ENCODE data around the gene SGIP1.
A peak's percentile ranks its signal among the peaks of the same experiment; 100 is the strongest.

GRCh38 chr1:66764994-66765578, 231.1 kb downstream of the SGIP1 start:
- TF ChIP-seq, protein P1, sequence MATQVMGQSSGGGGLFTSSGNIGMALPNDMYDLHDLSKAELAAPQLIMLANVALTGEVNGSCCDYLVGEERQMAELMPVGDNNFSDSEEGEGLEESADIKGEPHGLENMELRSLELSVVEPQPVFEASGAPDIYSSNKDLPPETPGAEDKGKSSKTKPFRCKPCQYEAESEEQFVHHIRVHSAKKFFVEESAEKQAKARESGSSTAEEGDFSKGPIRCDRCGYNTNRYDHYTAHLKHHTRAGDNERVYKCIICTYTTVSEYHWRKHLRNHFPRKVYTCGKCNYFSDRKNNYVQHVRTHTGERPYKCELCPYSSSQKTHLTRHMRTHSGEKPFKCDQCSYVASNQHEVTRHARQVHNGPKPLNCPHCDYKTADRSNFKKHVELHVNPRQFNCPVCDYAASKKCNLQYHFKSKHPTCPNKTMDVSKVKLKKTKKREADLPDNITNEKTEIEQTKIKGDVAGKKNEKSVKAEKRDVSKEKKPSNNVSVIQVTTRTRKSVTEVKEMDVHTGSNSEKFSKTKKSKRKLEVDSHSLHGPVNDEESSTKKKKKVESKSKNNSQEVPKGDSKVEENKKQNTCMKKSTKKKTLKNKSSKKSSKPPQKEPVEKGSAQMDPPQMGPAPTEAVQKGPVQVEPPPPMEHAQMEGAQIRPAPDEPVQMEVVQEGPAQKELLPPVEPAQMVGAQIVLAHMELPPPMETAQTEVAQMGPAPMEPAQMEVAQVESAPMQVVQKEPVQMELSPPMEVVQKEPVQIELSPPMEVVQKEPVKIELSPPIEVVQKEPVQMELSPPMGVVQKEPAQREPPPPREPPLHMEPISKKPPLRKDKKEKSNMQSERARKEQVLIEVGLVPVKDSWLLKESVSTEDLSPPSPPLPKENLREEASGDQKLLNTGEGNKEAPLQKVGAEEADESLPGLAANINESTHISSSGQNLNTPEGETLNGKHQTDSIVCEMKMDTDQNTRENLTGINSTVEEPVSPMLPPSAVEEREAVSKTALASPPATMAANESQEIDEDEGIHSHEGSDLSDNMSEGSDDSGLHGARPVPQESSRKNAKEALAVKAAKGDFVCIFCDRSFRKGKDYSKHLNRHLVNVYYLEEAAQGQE (IDR thresholded peaks at IDR 0.05; ENCODE audit: unreplicated experiment): no peak
- no peak for TF ChIP-seq EZH2 (IDR thresholded peaks at IDR 0.05; ENCODE audit: low read depth, unreplicated experiment)
- TF ChIP-seq, protein P2, sequence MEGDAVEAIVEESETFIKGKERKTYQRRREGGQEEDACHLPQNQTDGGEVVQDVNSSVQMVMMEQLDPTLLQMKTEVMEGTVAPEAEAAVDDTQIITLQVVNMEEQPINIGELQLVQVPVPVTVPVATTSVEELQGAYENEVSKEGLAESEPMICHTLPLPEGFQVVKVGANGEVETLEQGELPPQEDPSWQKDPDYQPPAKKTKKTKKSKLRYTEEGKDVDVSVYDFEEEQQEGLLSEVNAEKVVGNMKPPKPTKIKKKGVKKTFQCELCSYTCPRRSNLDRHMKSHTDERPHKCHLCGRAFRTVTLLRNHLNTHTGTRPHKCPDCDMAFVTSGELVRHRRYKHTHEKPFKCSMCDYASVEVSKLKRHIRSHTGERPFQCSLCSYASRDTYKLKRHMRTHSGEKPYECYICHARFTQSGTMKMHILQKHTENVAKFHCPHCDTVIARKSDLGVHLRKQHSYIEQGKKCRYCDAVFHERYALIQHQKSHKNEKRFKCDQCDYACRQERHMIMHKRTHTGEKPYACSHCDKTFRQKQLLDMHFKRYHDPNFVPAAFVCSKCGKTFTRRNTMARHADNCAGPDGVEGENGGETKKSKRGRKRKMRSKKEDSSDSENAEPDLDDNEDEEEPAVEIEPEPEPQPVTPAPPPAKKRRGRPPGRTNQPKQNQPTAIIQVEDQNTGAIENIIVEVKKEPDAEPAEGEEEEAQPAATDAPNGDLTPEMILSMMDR (conservative IDR thresholded peaks at IDR 0.05; ENCODE audit: low read depth in 2 of 2): peak; percentile 73 to 93
- no peak for TF ChIP-seq POLR2AphosphoS5 (IDR thresholded peaks at IDR 0.05; ENCODE audit: low read depth)
- TF ChIP-seq ZNF331 (CRISPR knock-in tag; IDR thresholded peaks at IDR 0.05; ENCODE audit: low read depth): no peak
- TF ChIP-seq EZH2phosphoT487 (IDR thresholded peaks at IDR 0.05; ENCODE audit: unreplicated experiment): no peak
- no peak for TF ChIP-seq CREB1 (CRISPR knock-in tag; IDR thresholded peaks at IDR 0.05; ENCODE audit: low read depth)
- TF ChIP-seq ZNF114 (CRISPR knock-in tag; IDR thresholded peaks at IDR 0.05): no peak
- no peak for TF ChIP-seq STAT1 (IDR thresholded peaks at IDR 0.05; ENCODE audit: unreplicated experiment)
- TF ChIP-seq ZNF462 (CRISPR knock-in tag; IDR thresholded peaks at IDR 0.05): no peak
- TF ChIP-seq ETS1 (IDR thresholded peaks at IDR 0.05): no peak
- TF ChIP-seq JUNB (IDR thresholded peaks at IDR 0.05; ENCODE audit: unreplicated experiment): no peak
- no peak for TF ChIP-seq NANOG (IDR thresholded peaks at IDR 0.05; ENCODE audit: borderline replicate concordance)

Measured in GM23338 (cell line).